Spleen (tissue), 7 donors: ENCODE measurements around the gene NMNAT2.

ENCODE experiments used
- POLR2A ChIP-seq, 3 donors: fragments of 450-650 bp; IDR thresholded peaks; one replicate each; pipeline ENCODE4 v1.5.1; 2017; ENCODE audit warnings: antibody characterized with exemption in 3 of 3, mild to moderate bottlenecking in 1 of 3
- POLR2AphosphoS5 ChIP-seq, 3 donors: sonication (generic); formaldehyde crosslinking; IDR thresholded peaks; one replicate each; pipeline ENCODE4 v1.5.1; 2017; ENCODE audit warnings: antibody characterized with exemption in 3 of 3
- TF ChIP-seq, protein P1 (sequence below), 11 experiments: fragments of 200-600 bp in 7 of 11; fragments of 450-650 bp in 4 of 11; sonication (generic) in 4 of 11; IDR thresholded peaks in 8 of 11; conservative IDR thresholded peaks in 3 of 11; 1 replicate in 7 of 11; 2 replicates in 4 of 11; pipeline versions ENCODE4 v1.4.0 to v1.8.0; 2016 to 2021; ENCODE audit warnings: antibody characterized with exemption in 11 of 11, inconsistent platforms in 4 of 11, mild to moderate bottlenecking in 1 of 11
- donor health status: DM: no; HTN: no; CAD: no; lungs with moderate emphysema.
- donor health status: DM: no; HTN: no; CAD: no.
- donor health status: DM: no; HTN: no; CAD: no.

DNA sequence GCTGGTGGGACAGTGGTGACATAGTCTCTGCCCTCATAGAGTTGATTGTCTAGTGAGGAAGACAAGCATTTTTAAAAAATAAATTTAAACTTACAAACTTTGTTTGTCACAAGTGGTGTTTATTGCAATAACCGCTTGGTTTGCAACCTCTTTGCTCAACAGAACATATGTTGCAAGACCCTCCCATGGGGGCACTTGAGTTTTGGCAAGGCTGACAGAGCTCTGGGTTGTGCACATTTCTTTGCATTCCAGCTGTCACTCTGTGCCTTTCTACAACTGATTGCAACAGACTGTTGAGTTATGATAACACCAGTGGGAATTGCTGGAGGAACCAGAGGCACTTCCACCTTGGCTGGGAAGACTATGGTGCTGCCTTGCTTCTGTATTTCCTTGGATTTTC, 173.7 kb downstream of the NMNAT2 start:
- TF ChIP-seq POLR2AphosphoS5 (IDR thresholded peaks at IDR 0.05) (peak in 1 of 3 donors; percentile 57), POLR2A (IDR thresholded peaks at IDR 0.05) (no peak)
- TF ChIP-seq, protein P1, sequence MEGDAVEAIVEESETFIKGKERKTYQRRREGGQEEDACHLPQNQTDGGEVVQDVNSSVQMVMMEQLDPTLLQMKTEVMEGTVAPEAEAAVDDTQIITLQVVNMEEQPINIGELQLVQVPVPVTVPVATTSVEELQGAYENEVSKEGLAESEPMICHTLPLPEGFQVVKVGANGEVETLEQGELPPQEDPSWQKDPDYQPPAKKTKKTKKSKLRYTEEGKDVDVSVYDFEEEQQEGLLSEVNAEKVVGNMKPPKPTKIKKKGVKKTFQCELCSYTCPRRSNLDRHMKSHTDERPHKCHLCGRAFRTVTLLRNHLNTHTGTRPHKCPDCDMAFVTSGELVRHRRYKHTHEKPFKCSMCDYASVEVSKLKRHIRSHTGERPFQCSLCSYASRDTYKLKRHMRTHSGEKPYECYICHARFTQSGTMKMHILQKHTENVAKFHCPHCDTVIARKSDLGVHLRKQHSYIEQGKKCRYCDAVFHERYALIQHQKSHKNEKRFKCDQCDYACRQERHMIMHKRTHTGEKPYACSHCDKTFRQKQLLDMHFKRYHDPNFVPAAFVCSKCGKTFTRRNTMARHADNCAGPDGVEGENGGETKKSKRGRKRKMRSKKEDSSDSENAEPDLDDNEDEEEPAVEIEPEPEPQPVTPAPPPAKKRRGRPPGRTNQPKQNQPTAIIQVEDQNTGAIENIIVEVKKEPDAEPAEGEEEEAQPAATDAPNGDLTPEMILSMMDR (IDR thresholded peaks at IDR 0.05 in 8 of 11, conservative IDR thresholded peaks at IDR 0.05 in 3 of 11) = no peak
